ENCODE data around the gene MYL5.

The MYL5 gene

GRCh38 chr4:626201-627091 lies 47.9 kb upstream of the MYL5 start:
- TF ChIP-seq, protein P1, sequence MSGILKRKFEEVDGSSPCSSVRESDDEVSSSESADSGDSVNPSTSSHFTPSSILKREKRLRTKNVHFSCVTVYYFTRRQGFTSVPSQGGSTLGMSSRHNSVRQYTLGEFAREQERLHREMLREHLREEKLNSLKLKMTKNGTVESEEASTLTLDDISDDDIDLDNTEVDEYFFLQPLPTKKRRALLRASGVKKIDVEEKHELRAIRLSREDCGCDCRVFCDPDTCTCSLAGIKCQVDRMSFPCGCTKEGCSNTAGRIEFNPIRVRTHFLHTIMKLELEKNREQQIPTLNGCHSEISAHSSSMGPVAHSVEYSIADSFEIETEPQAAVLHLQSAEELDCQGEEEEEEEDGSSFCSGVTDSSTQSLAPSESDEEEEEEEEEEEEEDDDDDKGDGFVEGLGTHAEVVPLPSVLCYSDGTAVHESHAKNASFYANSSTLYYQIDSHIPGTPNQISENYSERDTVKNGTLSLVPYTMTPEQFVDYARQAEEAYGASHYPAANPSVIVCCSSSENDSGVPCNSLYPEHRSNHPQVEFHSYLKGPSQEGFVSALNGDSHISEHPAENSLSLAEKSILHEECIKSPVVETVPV (CRISPR knock-in tag; IDR thresholded peaks at IDR 0.05), result no peak
- no peak for TF ChIP-seq ZC3H10 (CRISPR knock-in tag; IDR thresholded peaks at IDR 0.05)
- no peak for TF ChIP-seq TSHZ2 (CRISPR knock-in tag; IDR thresholded peaks at IDR 0.05)
- TF ChIP-seq TOX (CRISPR knock-in tag; IDR thresholded peaks at IDR 0.05; ENCODE audit: borderline replicate concordance), result no peak
- no peak for TF ChIP-seq ZFP3 (CRISPR knock-in tag; IDR thresholded peaks at IDR 0.05)
- no peak for ATAC-seq

- TF ChIP-seq ZFP30 (CRISPR knock-in tag; IDR thresholded peaks at IDR 0.05), result no peak
- TF ChIP-seq CREB5 (CRISPR knock-in tag; IDR thresholded peaks at IDR 0.05; ENCODE audit: low read depth), result no peak
- ATAC-seq, result no peak
Measured at GRCh38 chr4:627347-628125, 46.8 kb upstream of the MYL5 start.

DNA sequence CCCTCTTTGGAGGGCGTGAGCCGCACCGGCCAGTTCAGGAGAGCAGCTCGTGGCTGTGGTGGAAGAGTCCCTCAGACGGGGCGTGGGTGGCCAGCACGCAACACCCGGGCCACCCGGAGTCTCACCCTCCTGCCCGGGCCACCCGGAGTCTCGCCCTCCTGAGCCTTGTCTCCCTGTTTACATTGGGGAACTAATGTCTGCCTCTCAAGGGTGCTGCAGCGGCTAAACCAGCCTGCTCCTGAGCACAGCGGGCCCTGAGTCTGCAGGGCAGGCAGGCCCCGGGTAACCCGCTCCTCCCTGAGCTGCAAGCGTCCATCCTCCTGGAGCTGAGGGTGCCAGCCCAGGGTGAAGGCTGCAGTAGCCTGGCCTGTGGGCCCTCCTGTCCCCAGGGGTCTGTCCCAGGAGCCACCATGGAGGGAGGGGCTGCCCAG lies 46.0 kb upstream of the MYL5 start:
- ATAC-seq, result no peak
- TF ChIP-seq ISL1 (CRISPR knock-in tag; IDR thresholded peaks at IDR 0.05) (no peak), TSHZ2 (CRISPR knock-in tag; IDR thresholded peaks at IDR 0.05) (no peak), ARNTL (CRISPR knock-in tag; IDR thresholded peaks at IDR 0.05; ENCODE audit: borderline replicate concordance, low read depth) (no peak), RARB (CRISPR knock-in tag; IDR thresholded peaks at IDR 0.05) (no peak), CREB5 (CRISPR knock-in tag; IDR thresholded peaks at IDR 0.05; ENCODE audit: low read depth) (no peak), ZNF70 (CRISPR knock-in tag; IDR thresholded peaks at IDR 0.05) (no peak), SNAI2 (CRISPR knock-in tag; IDR thresholded peaks at IDR 0.05) (no peak)
- TF ChIP-seq, protein P1 (CRISPR knock-in tag; IDR thresholded peaks at IDR 0.05), result no peak
- TF ChIP-seq, protein P2, sequence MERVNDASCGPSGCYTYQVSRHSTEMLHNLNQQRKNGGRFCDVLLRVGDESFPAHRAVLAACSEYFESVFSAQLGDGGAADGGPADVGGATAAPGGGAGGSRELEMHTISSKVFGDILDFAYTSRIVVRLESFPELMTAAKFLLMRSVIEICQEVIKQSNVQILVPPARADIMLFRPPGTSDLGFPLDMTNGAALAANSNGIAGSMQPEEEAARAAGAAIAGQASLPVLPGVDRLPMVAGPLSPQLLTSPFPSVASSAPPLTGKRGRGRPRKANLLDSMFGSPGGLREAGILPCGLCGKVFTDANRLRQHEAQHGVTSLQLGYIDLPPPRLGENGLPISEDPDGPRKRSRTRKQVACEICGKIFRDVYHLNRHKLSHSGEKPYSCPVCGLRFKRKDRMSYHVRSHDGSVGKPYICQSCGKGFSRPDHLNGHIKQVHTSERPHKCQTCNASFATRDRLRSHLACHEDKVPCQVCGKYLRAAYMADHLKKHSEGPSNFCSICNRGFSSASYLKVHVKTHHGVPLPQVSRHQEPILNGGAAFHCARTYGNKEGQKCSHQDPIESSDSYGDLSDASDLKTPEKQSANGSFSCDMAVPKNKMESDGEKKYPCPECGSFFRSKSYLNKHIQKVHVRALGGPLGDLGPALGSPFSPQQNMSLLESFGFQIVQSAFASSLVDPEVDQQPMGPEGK (CRISPR knock-in tag; IDR thresholded peaks at IDR 0.05; ENCODE audit: borderline replicate concordance), result no peak
